M059J (cell line): ENCODE measurements around the gene PRCC. TPM values are rescaled to one million over a fixed set of nuclear protein-coding genes. Genes with fewer than 3 reads are reported as not detected.

Source experiments
- DNase-seq: peaks from one replicate; pipeline ENCODE4 v3.0.0-alpha.2; 2012; ENCODE audit warnings: low read depth
- total RNA-seq: library from RNA; depleted of rRNA; stranded (reverse); fragments of >200 nt; shearing (Covaris generic); gene quantifications from 2 replicates; pipeline ENCODE4 v1.2.3, GENCODE V29; 2014

The PRCC gene
- total RNA-seq, 1 experiment from 2014 or later = 38.4 TPM

- DNase-seq = no peak
Observed at GRCh38 chr1:156796340-156797097, 29.2 kb downstream of the PRCC start.

GRCh38 chr1:156797212-156797871 is 30.0 kb downstream of the PRCC start:
- DNase-seq = peak; percentile 70

- DNase-seq = peak; percentile 63
Observed at GRCh38 chr1:156801409-156802121, 34.2 kb downstream of the PRCC start.

GRCh38 chr1:156802421-156802935 is 35.1 kb downstream of the PRCC start:
- no peak for DNase-seq

- DNase-seq = no peak
Observed at GRCh38 chr1:156803086-156803851, 35.9 kb downstream of the PRCC start.

GRCh38 chr1:156804026-156804425 is 36.7 kb downstream of the PRCC start:
- no peak for DNase-seq

- DNase-seq = peak; percentile 85
Observed at GRCh38 chr1:156804572-156805243, 37.4 kb downstream of the PRCC start.

GRCh38 chr1:156805766-156806511 is 38.6 kb downstream of the PRCC start:
- peak; percentile 79 for DNase-seq

- no peak for DNase-seq
Observed at GRCh38 chr1:156806512-156807440, 39.4 kb downstream of the PRCC start.

- DNase-seq = no peak
Observed at GRCh38 chr1:156807627-156808026, 40.3 kb downstream of the PRCC start.

GRCh38 chr1:156808186-156809030 is 41.1 kb downstream of the PRCC start:
- DNase-seq = no peak

- no peak for DNase-seq
Observed at GRCh38 chr1:156809281-156809680, 41.9 kb downstream of the PRCC start.

- no peak for DNase-seq
Observed at GRCh38 chr1:156809711-156810366, 42.5 kb downstream of the PRCC start.

- no peak for DNase-seq
Observed at GRCh38 chr1:156811168-156811567, 43.8 kb downstream of the PRCC start.

GRCh38 chr1:156812293-156812990 is 45.1 kb downstream of the PRCC start:
- DNase-seq = no peak

- DNase-seq = no peak
Observed at GRCh38 chr1:156813298-156813697, 46.0 kb downstream of the PRCC start.
